ENCODE measurements around the gene CACNA1I.

DNA sequence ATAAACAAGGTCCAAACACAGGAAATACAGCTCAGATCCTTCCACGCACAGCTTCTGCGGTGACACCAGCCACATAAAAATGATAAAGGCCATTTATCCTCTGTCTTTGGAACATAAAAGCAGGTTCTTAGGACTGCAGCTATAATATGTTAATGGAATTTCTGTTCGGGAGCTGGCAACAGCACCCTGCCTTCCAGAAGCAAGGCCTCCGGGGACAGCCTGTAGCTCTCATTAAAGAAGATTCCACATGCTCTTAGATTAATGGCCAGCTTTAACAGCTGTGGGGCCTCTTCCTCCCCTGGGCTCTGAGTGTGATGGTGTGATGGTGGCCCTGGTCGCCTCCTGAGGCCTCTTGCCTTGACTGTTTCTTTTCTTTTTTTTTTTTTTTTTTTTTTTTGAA is 137.3 kb downstream of the CACNA1I start:
- TF ChIP-seq CTCF (IDR thresholded peaks at IDR 0.05; ENCODE audit: poor library complexity) (no peak), EZH2 (IDR thresholded peaks at IDR 0.05; ENCODE audit: borderline replicate concordance) (no peak), EZH2phosphoT487 (IDR thresholded peaks at IDR 0.05; ENCODE audit: low read depth, severe bottlenecking, unreplicated experiment) (no peak)
